HG03108 (cell line): Measurements from ENCODE around the gene PRDX5.

ENCODE experiments used
- ATAC-seq: cut with Tn5 transposase; IDR thresholded peaks from one replicate; pipeline ENCODE4 v1.9.1; 2021; ENCODE audit warnings: moderate library complexity; ENCODE audit not compliant: unreplicated experiment

The PRDX5 gene

GRCh38 chr11:64343767-64344559 is 26.0 kb downstream of the PRDX5 start:
- no peak for ATAC-seq

GRCh38 chr11:64344787-64345186 is 26.9 kb downstream of the PRDX5 start:
- ATAC-seq: no peak

- ATAC-seq: no peak
Observed at GRCh38 chr11:64347193-64347867, 29.4 kb downstream of the PRDX5 start.

DNA sequence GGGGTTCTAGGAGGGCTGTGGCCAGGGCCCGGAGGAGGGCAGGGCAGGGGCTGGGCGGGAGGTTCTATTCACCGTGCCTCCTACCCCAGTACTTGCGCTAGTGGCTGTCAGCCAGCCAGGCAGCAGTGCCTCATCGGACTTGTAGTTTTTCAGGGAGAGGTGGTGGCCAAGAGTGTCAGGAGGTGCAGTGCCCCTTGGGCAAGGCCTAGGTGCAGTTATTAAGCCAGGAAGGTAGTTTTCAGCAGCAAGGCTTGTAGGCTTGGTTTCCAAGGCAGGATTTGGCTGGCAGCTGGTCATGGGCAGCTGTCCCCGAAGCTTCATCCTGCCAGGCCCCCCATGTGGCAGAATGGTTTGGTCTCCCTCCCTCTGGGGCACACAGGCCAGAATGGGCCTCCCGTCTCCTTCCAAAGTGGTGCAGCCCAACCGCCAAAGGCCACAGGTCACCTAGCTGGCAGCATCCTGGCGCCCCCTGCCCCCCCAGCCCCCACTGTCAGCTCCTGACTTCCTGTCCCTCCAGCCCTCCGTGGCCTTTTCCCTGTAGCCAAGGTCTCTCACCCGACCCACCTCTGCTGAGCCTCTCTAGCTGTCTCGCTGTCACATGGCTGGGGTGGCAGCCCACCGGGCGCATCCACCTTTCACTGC is 30.6 kb downstream of the PRDX5 start:
- no peak for ATAC-seq

GRCh38 chr11:64349025-64349387 is 31.1 kb downstream of the PRDX5 start:
- no peak for ATAC-seq

DNA sequence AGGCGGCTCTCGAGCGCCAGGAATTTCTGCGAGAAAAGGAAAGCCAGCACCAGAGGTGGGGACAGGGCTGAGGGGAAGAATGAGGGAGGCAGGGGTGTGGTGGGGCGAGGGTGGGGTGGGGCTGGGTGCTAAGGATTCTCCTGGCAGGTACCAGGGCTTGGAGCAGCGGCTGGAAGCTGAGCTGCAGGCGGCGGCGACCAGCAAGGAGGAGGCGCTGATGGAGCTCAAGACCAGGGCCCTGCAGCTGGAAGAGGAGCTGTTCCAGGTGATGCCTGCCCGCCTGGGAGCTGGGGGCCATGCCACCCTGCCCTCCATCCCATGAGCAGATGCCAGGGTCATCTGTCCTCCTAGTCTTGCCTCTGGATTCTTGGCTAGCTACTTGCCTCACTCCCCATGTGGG is 31.5 kb downstream of the PRDX5 start:
- no peak for ATAC-seq

DNA sequence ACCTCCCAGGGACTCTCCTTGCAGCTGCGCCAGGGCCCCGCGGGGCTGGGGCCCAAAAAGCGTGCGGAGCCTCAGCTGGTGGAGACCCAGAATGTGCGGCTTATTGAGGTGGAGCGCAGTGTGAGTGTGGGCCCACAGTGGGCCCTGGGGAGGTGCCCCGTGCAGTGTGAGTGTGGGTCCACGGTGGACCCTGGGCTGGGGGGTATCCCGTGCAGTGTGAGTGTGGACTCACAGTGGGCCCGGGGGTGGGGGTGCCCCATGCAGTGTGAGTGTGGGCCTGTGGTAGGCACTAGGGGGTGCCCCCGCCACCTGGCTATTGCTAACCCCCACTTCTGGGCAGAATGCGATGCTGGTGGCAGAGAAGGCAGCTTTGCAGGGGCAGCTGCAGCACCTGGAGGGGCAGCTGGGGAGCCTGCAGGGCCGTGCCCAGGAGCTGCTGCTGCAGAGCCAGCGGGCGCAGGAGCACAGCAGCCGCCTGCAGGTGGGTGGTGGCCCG is 33.3 kb downstream of the PRDX5 start:
- no peak for ATAC-seq

GRCh38 chr11:64352099-64352994 is 34.4 kb downstream of the PRDX5 start:
- no peak for ATAC-seq

DNA sequence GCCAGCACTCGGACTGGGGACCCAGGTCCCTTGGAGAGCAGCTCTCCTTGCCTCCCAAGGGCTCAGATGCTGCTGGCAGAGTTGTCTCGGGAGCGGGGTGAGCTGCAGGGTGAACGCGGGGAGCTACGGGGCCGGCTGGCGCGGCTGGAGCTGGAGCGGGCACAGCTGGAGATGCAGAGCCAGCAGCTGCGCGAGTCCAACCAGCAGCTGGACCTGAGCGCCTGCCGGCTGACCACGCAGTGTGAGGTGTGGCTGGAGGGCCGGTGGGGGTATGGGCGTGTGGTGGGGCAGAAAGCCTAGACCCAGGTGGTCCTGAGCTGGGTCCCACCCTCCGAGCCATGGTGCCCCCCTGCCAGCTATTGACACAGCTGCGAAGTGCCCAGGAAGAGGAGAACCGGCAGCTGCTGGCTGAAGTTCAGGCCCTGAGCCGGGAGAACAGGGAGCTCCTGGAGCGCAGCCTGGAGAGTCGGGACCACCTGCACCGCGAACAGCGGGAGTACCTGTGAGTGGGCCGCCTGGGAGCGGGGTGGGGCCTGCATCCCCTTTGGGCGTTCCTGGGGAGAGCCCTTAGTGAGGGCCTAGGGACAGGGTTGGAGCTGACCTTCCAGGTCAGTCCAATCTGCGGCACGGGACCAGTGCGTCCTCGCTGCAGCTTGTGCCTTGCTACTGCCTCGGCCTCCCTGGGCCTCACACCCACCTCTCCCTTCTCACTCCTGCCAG is 35.2 kb downstream of the PRDX5 start:
- no peak for ATAC-seq

DNA sequence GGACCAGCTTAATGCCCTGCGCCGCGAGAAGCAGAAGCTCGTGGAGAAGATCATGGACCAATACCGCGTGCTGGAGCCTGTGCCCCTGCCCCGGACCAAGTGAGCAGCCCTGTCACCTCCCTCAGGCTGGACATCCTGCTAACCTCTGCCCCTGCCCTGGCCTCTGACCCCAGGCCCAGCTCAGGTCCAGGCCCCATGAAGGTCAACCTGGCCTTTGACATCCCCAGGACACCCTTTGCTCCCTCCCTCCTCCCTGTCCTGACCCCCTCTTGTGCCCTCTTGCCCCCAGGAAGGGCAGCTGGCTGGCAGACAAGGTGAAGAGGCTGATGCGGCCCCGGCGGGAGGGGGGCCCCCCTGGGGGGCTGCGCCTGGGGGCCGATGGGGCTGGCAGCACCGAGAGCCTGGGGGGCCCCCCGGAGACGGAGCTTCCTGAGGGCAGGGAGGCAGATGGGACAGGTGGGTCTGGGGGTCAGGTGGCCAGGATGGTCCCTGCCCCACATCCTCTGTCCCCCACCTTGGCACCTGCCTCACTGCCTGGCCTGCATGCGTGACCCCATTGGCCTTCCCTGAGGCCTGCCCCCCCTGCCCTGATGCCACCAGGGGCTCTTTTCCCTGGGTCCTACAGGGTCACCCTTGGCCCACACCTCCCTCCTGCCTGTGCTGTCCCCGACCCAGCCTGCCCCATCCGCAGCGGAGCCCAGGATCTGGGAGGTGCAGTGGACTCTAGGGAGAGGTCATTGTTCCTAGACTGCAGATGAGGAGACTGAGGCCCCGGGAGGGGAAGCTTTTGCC is 36.0 kb downstream of the PRDX5 start:
- no peak for ATAC-seq

DNA sequence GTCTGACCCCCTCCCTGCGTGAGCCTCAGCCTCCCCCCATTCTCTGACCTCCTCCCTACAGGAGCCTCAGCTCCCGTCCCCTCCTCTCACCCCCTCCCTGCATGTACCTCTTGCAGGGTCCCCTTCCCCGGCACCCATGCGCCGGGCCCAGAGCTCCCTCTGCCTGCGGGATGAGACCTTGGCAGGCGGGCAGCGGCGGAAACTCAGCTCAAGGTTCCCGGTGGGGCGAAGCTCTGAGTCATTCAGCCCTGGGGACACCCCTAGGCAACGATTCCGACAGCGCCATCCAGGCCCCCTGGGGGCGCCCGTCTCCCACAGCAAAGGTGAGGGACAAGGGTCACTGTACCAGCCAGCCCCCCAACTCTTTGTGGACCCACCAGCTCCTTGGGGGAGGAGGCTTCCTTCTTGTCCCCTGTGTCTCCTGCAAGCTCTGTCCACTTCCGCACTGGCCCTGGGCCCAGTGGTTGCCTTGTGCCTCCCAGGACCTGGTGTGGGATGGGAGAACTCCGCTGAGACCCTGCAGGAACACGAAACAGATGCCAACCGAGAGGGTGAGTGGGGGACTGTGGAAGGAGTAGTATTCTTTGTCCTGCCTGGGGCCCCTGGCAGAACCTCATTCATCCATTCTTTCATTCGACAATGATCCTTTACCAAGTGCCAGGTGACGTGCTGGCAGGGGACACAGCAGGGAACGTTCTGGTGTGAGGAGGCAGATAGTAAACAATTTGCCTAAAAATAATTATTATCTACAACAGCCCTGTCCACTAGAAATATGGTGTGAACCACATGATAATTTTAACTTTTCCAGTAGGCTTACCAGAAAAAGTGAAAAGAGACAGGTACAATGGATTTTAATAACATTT is 37.4 kb downstream of the PRDX5 start:
- peak; percentile 42 for ATAC-seq

GRCh38 chr11:64356498-64357411 is 38.8 kb downstream of the PRDX5 start:
- ATAC-seq: no peak

DNA sequence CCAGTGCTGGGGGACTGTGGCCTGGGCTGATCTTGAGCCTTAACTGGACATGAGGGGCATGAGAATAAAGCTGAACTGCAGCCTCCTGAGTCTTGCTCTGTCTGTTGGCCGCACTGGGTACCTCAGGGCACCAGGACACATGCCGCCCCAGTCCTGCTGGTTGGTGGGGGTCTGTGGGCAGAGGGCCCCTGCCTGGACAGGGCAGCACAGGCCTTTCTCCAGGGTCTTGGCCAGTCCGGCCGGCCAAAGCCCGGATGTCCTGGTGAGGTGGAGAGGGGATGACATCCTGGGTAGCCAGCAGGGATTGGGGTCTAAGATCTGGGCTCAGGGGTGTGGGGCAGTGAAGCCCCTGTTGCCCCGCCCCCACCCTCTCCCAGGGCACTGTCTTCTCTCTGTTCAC is 39.5 kb downstream of the PRDX5 start:
- ATAC-seq: no peak

- ATAC-seq: no peak
Observed at GRCh38 chr11:64357904-64358535, 40.1 kb downstream of the PRDX5 start.

DNA sequence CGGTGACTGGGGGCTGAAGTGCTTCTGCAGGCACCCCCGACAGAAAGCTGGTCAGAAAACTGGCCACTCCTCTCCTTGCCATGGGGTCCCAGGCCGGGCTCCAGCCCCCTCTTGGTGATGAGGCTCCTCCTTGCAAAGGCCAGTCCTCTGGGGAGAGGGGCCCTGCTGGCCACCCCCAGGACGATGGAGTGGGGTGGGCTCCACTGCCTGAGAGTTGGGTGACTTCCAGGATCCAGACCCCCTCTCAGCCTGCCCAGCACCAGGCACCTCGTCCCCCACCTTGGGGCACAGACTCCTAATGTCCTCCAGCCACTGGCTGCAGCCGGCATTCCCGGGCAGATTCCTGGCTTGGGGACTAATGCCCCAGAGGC is 40.6 kb downstream of the PRDX5 start:
- no peak for ATAC-seq

GRCh38 chr11:64358907-64359711 is 41.2 kb downstream of the PRDX5 start, which contains the start of gene RPS6KA4:
RPS6KA4 (plus strand) TSS chr11:64359162; CDS start chr11:64359236, 74 bp downstream.
- ATAC-seq: peak; percentile 52
